Measurements from ENCODE around the gene POLR2L.

DNA sequence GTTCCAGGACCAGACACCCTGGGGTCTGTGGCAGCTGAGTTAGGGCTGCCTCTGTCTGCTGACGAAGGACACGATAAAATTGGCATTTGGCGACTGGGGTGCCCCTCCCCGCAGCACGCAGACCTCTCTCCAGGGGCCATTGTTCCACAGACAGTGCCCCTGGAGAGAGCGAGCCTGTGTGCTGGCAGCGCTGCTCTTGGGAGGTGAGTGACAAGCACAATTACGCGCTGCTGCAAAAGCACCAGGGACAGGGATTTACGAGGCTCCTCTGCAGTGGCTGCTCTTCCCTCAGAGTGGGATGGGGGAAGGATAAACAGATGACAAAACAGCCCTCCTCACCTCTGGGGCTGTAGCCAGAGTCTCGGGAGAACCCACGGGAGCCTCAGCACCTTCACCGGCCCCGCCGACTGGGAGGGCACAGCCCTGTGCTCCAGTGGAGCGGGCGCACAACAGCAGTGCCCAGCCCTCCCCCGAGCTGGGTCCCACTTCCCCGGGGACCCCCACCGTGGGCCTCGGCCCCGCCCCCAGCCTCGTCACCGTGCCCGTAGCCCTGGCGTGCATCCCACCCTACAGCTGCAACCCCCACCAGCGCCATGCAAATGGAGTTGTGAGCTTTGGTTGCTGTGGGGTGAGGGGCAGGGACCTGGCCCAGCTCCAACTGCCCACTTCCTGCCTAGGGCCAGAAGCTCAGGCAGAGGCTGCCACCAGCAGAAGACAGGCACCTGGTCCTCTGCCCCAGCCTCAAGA is 48.6 kb upstream of the POLR2L start:
- TF ChIP-seq POLR2A (IDR thresholded peaks at IDR 0.05; ENCODE audit: low read depth, low read length): no peak
- no peak for TF ChIP-seq POLR2AphosphoS5 (IDR thresholded peaks at IDR 0.05; ENCODE audit: low read depth, low read length)
- TF ChIP-seq TAF1 (IDR thresholded peaks at IDR 0.05; ENCODE audit: low read depth, low read length): no peak
- no peak for TF ChIP-seq SPI1 (IDR thresholded peaks at IDR 0.05; ENCODE audit: low read depth, low read length)
- TF ChIP-seq PAX5 (IDR thresholded peaks at IDR 0.05; ENCODE audit: insufficient read depth, low read length, severe bottlenecking): no peak
